Activated CD4-positive, alpha-beta T cell treated with anti-CD3 and anti-CD28 coated beads, Interleukin-2, Interleukin-4, amounts not matched to agents 100 ng/mL and 50 ng/mL, durations not matched to agents 16 hours and 8 hours (primary cell): ENCODE data around the gene FRMD6.
"Not testable (repeated sequence)": the region's sequence is repeated elsewhere in the genome, so short reads cannot be mapped to it uniquely, and the experiment has no call there.

Source experiments
- DNase-seq: peaks from one replicate; pipeline ENCODE4 v3.0.0-alpha.2; 2020; ENCODE audit warnings: low spot score

The FRMD6 gene

GRCh38 chr14:51630987-51631386 is 20.7 kb upstream of the FRMD6 start:
- no peak for DNase-seq

DNA sequence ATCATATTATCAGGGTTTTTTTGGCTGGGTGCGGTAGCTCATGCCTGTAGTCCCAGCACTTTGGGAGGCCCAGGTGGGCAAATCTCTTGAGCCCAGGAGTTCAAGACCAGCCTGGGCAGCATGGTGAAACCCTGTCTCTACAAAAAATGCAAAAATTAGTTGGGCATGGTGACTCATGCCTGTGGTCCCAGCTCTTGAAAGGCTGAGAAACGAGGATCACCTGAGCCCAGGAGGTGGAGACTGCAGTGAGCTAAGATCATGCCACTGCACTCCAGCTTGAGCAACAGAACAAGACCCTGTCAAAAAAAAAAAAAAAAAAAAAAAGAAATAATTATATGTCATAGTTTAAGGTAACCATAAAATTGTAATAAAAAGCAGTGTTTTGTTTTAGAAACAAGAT is 18.4 kb upstream of the FRMD6 start:
- DNase-seq = not testable (repeated sequence)

DNA sequence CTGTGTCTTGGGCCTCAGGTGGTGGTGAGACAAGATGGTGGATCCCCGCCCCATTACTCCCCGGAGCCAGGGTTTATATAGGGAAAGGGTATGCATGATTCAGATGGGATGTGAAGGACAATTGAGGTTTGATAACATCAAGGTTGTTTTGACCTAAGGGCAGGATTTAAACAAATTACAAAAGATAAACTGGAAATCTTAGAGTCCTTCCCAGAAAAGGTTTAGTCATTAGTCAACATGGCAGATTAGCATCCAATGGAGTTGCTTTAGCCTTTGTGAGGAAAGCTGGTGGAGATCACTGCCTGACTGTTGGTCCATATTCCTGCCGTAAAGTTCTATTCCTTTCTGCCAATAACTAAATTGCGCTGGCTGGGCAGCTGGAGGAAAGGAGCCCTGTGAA is 15.6 kb upstream of the FRMD6 start:
- DNase-seq = no peak

GRCh38 chr14:51638071-51638944 is 13.4 kb upstream of the FRMD6 start:
- DNase-seq = no peak

GRCh38 chr14:51639668-51640316 is 11.9 kb upstream of the FRMD6 start:
- DNase-seq = no peak

GRCh38 chr14:51643140-51643539 is 8.6 kb upstream of the FRMD6 start:
- no peak for DNase-seq

DNA sequence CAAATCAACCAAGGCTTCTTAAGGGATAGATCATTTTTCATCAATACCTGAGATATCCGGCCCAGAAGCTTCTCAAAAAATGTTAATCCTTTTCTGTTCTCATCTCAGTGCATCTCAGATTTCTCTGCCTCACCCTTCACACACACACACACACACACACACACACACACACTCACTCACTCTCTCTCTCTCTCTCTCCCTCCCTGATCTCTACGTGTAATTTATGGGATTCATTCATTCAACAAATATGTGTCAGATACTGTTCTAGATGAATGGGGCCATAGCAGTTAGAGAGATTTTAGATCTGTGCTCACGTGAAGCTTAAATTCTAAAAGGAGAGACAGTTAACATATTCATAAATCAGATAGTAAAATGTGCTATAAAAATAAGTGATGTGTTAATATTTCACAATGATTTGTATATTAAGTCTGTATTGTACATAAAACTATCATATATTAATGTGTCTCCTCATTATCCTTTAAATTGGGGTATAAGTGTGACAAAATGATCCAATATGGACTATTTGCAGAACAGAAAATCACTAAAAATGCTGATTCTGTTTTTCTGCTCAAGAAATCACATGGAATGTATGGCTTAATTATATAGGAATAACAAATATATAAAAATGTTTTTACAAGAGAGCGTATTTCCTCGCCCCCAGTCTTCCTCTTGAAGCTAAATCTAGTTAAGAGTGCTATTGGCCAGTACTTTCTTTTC is 7.3 kb upstream of the FRMD6 start:
- DNase-seq = no peak

DNA sequence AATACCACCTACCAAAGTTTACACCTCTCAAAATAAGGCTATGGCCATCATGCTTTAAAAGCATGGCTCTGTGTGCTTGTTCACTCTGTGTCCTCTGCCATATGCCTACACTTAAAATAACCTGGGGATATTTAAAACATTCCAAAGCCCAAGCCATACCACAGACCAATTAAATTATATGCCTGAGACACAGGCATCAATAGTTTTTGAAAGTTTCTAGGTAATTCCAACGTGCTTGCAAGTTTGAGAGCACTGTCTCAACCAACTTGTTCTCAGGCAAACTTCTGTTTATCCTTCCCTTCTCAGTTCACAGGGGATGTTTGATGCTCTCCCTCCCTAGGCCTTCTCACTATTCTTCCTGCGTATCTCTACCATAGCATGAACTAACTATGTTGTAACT is 3.4 kb upstream of the FRMD6 start:
- no peak for DNase-seq

GRCh38 chr14:51650716-51651387 is 858 bp upstream of the FRMD6 start:
- DNase-seq = no peak

DNA sequence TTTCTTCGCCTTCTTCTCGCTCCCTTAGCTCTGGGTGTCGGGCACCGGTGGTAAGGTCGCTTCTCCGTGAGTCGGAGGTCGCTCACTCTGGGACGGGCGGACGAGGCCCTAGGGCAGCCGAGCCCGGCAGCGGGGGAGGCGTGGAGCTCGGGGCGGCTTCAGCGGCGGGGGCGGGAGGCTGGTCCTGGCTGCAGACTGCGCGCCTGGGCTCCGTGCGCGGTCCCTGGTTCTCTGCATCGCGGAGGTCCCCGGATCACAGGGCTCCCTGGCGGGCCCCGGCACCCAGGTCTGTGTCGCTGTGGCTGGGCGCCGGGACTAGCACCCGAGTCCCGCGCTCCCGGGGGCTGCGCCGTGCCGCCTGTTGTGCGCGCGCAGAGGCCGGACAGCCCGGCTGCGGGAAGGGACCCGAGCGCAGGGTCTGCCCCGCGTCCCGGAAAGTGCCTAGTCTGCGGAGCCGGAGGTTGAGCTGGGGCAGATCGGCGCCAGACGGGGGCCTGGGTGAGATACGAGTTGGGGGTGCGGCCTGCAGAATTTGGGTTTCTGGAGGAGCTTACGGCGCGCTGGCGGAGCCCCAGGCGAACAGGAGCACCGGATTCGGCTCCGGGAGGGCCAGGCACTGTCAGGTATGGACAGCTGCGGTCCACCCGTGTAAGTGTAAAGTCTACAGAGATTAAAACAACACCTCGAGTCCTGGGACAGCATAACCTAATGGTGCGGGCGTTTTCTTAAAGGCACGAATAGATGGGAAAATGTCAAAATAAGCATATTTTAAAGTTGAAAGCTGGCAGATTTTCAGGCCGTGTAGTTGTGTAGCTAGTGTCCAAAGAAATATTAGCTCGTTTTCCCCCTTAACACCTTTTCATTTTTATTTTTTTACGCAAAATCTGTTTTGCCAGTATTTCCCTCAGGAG is 713 bp downstream of the FRMD6 start:
- DNase-seq = peak; percentile 51

- DNase-seq = peak; percentile 37
Observed at GRCh38 chr14:51653079-51653774, 1.5 kb downstream of the FRMD6 start.

DNA sequence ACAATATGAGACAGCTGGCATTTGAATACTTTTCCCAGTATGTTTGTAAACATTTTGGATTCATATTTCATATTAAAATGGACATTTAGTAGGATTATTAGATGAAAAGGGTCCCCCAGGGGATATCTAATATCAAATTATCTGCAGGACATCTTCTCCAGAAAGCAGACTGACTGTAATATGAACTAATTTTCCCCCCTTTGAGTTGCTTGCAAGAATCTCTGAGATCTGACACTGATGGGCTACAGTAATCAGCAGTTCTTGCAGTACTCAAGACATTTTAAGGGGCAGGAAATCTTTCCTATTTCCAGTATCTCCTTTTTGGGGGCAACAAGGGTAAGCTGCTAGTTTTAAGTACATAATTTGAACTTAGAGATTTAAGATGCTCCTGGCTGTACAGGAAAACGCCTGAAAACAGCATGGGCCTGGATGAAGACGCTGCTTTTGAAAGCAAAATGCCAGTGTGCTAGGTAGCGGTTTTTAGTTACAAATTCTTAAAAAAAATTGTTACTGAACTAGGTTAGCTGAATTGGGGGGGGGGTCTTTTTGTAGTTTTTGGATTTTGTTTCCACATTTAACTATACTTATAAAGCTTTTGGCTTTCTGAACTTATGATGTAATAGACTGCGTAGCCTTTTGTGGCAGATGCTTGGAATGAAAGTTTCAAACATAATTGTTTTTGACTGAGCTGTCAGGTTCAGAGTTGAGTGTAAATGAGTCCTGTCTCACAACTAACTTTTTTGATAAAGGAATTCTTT is 2.2 kb downstream of the FRMD6 start:
- no peak for DNase-seq

DNA sequence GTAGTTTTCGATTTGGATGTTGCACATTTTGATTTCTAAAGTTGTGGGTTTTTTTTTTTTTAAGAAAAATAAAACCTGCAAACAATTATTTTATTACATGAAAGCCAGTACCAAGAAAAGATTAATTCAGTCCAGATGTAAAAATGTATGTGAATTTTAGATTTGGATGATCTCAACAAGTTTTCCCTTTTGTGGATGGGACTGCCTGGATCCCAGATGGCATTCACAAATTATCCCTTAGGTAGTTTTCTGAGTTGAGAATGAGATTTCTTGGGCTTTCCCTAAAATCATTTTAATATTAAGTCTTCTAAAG is 2.8 kb downstream of the FRMD6 start:
- DNase-seq = no peak

- no peak for DNase-seq
Observed at GRCh38 chr14:51657762-51658161, 6.1 kb downstream of the FRMD6 start.

DNA sequence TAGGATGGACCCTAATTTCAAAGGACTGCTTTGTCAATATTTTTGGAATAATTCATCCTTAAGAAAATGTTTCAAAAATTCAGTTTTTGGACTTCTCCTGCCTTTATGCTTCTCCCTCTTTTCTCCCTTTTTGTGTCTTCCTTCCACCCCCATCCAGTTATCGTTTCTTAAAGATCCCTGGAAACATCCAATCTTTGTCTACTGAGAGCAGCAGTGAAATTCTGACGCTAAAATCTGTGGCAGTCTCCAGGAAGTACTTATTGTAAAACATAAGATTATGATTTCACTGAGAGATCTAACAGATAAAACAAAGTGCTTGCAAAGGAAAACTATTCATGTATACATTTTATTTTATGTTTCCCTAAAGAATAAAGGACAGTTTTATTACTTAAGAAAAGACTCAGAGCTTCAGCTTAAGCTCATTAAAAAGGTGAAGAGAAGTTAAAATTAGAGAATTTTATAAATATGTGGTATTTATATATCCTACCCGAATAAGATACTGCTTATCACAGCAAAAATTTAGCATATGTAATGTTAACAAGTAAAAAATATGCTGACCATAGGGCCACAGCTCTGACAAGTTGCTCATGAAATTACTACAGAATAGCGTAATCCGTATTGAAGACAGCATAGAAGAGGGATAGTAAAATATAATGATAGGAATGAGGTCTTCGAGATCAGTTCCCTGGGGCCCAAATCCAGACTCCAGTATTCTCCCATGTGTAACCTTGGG is 6.9 kb downstream of the FRMD6 start:
- no peak for DNase-seq

DNA sequence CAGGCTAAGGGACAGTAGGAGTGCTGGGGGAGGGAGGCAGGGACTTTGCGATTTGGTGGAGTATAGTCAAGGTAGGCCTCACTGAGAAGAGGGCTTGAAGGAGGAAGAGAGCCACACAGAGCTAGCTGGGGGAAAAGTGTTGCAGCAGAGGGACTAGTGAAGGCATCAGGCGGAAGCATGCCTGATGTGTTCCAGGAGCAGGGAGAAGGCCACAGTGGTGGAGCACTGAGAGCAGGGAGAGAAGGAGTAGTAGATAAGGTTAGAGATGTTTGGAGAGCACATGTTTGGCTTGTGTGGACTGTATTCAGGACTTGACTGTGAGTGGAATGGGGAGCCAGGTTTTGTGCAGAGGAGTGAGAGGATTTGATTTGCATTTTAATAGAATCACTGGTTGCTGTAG is 9.0 kb downstream of the FRMD6 start:
- DNase-seq = no peak

DNA sequence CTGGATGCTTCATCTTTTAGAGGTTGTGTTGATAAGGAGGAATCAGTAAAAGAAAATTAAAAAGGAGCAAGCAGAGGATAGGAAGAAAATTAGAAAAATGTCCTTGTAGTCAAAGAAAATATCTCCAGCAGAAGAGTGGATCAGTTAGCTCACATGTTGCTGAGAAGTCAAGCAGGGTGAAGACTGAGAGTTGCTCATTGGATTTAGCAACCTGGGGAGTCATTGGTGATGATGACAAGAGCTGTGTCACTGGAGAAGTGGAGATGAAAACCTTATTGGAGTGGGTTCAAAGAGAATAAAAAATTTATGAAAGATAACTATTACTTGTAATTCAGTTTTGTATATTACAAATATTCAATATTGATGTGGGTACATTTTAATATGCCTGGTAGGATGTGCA is 9.8 kb downstream of the FRMD6 start:
- no peak for DNase-seq

GRCh38 chr14:51663783-51664326 is 12.1 kb downstream of the FRMD6 start:
- DNase-seq = peak; percentile 8

- no peak for DNase-seq
Observed at GRCh38 chr14:51666070-51666469, 14.4 kb downstream of the FRMD6 start.
